Right hindlimb (tissue), 1 donor: Measurements from ENCODE around the gene HMGCS2.

Experiments used
- DNase-seq: peaks from one replicate; pipeline ENCODE4 v3.0.0-alpha.2; 2018

Gene HMGCS2

DNA sequence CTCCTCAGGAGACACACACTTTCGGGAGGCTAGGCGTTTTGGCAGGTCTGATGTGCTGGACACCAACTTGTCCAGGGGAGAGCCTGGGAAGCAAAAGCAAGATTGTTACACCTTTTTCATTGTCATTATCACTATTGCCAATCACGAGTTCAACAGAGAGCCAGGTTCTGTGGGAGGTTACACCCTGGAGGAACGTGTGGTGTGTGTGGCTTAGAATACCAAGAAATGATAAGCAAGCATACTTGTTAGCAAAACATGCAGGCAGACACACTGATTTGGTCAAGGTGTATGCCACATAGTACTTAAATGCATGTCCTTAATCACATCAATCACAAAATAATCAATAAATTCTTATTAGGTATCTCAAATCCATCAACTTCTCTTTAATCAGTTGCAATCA is 16.1 kb downstream of the HMGCS2 start:
- no peak for DNase-seq

DNA sequence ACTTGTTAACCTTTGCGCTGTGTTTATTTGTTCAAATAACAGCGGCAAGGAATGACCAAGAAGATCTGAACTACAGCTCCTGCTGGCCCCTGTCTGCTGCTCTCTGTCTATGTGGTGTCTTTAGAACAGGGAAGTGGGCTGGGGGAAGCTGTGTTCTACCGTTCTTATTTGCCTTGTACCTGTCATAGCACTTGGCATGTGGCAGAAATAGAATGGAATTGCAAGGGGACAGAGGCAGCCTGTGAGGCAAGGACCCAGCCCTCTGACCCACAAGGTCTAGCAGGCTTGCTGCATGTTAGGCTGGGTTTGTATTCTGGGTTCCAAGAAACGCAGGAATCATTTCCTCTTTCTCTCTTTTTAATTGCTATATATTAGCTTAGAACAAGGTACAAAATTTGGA is 20.7 kb downstream of the HMGCS2 start:
- no peak for DNase-seq

DNA sequence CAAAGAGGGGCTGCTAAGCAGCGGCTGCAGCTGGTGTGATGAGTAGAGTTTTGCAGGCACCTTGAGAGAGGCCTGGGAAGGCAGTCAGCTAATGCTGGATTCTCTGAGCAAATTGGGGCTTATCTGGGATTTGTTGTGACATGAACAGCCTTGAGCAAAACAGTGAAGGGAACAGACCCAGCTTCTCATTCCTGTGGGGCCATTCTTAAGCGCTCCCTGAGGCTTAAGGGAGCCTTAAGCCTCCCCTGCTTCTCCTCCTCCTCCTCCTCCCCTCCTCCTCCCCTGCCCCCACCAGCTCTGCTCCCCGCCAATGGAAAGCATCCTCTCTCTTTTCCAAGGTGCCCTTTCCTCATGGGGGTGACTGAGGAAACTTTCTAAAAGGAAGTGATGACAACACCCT is 21.3 kb downstream of the HMGCS2 start:
- DNase-seq, result no peak

DNA sequence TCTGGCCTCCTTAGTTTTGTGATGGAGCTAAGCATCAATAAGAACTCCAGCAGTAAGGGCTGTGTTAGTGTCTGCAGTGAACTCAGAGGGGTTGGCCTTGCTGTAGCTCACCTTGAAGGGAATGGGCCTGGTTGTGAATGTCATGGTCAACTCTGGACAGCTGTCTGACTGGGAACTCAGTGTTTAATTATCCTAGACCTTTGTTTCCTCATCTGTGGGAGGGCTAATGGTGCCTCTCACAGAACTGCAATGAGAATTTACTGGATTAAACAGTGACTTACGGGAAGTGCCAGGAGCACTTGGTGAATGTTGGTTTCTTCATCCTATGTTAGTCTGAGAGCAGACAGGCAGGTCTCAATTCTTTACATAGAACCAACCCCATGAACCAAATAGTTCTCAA is 23.7 kb downstream of the HMGCS2 start:
- no peak for DNase-seq

DNA sequence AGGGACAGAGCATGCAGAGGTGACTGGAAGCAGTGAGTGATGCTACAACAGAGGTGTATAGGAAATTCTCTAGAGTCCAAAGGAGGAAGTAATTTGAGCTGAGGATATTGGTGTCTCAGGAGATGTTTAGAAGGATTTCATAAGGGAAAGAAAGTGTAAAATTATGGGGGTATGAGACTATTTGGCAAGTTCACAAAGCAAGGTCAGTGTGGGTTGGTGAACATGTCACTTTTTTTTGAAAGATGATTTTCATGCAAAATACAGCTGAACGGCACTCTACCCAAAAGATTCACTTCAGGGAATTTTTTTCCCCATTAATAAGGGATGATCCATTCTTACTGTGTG is 24.1 kb downstream of the HMGCS2 start:
- DNase-seq, result no peak

DNA sequence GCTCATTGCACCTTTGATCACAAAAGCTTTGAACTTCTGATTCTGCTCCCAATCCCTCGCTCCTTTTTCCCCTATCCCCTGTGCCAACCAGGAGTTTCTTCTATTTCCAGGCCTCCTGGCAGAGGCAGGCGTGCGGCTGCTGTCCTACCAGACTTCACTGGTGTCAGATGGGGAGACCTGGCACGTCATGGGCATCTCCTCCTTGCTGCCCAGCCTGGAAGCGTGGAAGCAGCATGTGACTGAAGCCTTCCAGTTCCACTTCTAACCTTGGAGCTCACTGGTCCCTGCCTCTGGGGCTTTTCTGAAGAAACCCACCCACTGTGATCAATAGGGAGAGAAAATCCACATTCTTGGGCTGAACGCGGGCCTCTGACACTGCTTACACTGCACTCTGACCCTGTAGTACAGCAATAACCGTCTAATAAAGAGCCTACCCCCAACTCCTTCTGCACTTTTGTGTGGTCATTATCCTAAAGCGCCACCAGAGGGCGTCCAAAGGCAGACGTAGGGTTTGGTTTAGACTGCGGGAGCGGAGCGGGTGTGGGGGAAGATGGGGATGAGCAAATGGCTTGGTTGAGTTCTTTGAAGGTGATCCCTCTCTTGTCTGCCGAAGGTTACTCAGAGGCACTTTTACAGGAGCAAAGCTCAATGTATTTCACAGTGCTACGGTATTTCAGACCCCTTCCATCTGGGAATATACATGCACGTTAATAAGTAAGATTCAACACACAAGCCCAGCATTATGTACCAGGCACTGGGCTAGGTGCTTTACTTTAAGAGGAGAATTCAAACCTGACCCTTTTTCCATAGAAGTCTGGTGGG is 24.7 kb downstream of the HMGCS2 start:
- peak; percentile 72 for DNase-seq

DNA sequence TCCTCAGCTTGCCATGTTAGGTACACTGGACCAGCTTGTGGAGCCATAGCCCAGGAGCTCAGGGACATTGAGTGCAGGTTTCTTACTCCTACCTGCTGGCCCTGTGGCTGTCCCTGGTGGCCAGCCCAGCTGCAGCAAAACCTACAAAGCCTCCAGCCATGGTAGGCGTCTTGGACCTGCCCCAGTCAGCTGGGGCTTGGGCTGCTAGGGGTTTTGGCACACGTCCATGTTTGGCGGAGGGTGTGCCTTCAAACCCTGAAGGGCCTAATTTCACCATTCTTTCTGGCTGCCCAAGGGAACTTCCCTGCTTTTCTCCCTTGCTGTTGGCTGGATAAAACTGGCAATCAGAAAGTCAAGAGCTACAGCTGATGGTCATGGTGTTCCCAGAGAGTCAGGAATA is 25.4 kb downstream of the HMGCS2 start:
- no peak for DNase-seq

DNA sequence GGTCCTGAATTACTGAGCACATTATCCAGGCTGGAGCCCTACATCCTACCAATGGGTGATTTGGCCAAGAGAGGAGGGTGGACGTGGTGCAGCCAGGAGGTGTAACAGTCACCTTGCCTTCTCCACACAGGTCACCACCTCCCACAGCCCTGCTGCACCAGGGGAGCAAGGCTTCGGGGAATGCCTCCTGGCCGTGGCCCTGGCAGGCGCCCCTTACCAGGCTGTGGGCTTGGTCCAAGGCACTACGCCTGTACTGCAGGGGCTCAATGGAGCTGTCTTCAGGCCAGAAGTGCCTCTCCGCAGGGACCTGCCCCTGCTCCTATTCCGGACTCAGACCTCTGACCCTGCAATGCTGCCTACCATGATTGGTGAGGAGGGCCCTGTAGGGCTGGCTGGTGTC is 26.0 kb downstream of the HMGCS2 start:
- no peak for DNase-seq

DNA sequence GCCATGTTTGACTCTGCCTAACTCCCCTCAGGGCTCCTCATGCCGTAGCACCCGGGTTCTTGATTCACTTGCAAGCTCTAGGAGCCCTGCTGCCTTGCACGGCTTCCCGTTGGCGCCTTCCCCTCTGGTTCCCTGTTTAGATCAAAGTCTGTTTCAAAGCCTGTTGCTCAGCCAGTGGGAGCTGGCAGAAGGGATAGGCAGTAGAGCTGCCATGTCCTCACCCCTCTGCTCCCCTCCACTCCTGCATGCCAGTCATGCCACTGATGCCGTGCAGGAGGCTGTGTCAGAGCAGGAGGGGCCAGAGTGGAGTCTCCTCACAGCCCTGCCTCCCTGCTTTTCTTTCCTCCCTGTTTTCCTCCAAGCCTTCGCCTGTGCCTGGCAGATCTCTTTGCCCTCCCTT is 26.5 kb downstream of the HMGCS2 start:
- no peak for DNase-seq

DNA sequence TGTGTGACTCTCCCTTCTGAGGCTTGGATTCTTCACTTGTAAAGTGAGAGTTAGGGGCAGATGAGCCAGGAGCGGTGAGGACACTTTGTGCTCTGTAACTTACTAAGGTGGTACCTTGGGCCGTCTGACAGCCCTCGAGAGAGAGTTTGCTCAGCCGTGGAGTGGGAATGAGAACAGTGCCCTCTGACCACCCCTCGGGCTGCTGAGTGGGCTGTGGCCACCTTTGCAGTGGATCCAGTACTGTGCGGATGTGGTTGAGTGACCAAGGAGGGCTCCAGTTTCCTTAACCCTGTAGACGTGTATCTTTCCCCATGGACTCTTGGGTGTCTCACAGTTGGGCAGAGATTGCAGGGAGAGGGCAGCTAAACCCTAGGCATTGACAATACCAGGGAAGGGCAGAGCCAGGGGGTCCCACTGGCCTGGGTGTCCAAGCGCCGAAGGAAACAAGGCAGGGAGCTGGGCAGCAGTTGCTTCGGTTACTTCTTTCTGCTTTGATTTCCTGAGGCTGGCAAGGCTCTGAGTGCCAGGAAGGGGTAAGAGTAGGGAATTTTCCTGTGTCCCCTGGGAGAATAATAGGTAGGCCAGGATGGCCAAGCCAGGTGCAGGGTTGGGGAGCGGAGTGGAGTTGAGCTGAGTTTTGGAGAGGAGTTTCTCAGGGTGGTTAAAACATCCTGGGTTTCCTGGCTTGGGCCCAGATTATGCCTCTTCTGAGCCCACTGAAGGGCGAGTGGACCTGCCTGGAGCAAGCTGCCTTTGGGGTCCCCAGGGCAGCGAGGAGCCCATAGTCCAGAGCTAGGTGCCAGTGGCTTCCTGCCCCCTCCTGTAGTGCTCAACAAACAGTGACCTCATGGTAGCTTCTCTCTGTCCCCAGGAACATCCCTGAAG is 27.6 kb downstream of the HMGCS2 start:
- no peak for DNase-seq

DNA sequence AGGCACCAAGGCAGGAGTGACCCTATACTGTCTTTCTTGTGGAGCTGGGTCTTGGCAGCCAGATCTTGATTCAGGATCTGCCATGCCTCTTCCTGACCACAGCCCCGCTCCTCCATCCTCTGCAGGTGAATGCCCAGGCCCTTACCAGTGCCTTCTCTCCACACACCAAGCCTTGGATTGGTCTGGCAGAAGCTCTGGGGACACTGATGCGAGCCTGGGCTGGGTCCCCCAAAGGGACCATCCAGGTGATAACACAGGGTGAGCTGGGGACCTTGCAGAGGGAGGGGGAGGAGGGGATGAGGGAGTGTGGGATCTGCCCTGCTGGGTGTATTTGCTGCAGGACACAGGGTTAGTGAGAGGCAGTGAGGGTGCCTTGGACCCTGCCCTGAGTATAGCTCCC is 28.4 kb downstream of the HMGCS2 start:
- no peak for DNase-seq

DNA sequence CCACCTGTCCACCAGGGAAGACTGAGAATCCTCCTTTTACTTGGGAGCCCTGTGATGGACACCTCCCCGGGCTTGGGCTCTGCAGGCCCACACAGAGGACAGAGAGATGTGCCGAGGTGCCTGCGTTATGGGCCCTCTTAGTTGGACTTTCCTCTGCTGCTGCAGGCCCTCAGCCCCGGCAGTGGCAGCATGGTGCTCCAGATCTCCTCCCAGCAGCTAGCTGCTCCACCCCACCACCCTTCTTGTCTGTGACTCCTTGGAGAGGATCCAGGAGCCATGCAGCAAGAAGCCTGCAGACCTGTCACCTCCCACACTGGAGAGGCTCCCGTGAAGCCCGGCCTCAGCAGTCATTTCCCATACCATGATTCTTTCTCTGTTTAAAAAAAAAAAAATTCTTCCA is 29.6 kb downstream of the HMGCS2 start:
- no peak for DNase-seq

DNA sequence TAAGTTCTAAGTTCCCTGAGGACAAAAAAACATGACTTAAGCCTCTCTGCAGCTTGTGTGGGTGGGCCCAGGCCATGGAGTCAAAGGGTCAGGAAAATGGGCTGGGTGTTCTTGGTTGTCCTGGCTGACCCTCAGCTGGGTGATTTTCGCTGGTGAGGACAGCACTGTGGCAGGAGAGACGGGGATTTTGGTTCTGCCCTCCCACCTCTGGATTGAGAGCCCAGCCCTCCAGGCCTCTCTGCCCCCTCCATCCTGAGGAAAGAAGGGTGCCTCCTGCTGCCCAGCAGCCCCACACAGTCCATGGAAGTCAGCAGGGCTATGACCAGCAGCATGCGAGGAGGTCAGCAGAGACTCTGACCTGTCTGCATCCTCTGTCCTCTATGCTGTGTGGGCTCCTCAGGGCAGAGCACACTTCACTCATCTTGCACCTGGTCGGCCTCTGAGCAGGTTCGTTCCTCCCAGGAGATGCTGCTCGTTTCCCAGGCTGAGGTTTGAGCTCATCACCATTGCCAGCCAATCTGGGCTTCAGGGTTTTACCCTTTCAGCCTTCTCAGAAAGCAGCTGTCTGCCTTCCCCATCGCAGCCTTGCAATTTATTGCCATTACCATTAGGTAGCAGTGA is 30.5 kb downstream of the HMGCS2 start:
- no peak for DNase-seq

DNA sequence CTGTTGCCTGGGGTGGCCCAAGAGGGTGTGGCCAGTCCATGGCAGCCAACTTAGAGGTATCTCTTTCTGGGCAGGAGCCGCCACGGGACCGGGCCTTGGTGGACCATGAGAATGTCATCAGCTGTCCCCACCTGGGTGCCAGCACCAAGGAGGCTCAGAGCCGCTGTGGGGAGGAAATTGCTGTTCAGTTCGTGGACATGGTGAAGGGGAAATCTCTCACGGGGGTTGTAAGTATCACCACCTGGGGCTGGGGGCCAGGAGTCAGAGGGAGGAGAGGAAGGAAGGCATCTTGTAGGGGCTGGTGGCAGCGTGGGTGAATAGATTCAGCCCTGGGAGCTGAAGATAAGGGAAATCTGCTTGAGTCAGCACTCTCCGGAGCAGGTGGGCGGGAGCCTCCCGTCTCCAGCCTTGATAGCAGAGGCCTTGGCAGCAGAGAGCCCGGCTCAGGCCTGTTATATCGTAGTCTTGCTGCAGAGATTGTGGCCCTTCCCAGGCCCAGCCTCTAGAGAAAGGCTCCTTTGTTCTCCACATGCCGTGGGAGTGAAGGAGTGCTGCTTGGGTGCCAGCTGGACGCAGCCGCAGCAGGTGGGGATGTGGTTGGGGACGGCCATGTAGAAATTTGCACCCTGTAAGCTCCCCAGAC is 31.5 kb downstream of the HMGCS2 start:
- DNase-seq, result peak; percentile 53

DNA sequence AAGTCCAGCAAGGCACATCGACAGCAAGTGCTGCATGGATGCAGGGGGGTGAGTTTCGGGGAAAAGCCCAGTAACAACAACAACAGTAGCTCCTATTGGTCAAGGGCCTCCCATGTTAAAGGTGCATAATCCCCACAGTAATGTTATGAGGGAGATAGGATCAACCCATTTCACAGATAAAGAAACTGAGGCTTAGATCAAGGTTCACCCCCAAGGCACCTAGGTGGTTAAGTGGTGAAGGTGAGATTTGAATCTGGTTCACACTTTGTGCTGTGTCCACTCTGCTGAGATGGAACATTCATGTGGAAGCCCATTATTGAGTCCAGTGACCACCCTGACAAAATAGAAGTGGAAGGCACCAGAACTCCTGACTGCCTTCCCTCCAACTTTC is 32.1 kb downstream of the HMGCS2 start:
- DNase-seq, result no peak

DNA sequence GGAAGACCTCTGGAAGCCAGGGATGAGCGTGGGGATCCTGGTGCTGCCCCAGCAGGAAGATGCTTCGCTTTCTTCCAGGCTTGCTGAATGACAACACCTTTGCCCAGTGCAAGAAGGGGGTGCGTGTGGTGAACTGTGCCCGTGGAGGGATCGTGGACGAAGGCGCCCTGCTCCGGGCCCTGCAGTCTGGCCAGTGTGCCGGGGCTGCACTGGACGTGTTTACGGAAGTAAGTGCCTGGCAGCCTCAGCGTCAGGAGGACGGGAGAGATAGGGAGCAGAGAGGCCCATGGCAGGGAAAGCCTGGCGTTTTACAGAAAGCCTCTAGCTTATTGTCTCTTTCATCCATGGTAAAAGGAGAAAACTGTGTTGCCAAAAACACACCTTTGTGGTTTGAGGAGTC is 33.5 kb downstream of the HMGCS2 start:
- DNase-seq, result no peak

DNA sequence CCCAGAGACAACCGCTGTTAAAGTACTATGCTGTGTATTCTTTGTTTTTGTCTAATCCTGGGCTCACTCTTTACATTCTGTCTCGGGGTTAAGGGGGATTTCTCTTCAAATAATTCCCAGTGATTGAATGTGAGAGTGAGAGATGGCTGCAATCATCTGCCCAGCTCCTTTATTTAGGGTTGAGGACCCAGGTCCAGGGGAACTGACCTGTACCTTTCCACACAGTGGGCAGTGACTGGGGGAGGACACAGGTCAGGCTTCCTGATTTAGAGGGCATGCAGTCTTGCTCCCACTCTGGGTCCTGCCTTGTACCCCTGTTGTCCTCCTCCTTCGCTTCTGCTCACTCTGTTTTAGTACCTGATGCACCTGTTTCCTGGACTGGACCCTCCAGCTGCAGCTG is 35.0 kb downstream of the HMGCS2 start:
- DNase-seq, result no peak

DNA sequence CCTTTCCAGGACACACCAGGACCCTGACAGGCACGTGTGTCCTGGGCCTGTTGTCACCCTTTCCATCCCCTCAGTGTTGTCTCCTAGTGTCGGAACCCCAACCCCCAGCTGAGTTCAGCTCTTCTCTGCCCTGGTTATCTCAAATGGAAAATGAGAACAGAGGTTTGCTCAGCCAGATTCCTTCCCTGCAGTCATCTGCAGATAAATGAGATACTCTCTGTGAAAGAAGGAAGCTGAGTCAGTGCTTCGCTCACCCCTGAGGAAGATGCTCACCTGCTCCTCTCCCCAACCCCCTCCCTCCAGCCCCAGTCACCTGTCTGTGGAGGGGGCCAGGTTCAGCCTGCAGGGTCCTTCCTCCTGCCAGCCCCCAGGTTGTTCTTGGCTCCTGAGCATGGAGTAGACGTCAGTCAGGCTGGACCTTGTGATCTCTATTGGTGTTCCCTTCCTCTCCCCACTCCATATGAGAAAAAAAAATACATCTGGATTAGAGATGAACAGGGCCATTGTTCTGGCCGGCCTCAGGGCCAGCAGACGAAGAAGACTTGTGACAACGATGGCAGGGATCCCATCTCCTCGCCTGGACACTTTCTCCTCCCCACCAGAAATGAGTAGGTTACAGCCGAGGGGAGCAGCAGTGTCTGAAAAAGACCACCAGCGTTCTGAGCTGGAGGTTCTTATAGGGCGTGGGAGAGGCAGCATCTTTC is 36.1 kb downstream of the HMGCS2 start:
- DNase-seq, result no peak

DNA sequence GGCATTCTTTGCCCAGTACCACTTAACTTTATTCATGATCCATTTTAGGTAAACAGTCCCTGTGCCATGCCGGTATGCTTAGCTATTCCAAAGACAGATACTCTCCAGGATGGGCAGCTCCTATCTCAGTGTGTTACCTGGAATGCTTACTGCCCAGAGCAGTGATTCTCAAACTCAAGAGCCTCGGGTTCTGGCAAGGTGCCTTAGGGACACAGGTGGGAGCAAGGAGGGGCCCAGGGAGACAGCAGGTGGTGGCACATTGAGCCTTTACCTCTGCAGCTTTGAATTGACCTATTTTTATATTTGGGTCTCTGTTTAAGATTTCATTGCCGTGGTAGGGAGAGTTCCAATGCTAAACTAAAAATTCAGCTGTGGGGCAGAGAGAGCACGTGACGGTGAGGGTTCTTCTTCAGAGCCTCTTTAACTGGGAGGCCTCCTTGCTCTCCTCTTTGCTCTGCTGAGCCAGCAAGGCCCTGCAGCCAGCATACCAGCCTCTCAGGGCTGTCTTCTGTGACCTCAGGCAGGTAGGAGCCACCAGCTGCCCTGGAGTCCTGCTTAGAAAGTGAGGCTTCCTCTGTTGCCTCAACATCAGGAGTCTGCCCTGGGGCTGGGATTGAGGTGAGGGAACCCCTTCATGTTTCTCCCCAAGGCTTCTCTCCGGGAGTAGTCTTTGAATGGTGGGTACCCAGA is 36.8 kb downstream of the HMGCS2 start:
- no peak for DNase-seq

DNA sequence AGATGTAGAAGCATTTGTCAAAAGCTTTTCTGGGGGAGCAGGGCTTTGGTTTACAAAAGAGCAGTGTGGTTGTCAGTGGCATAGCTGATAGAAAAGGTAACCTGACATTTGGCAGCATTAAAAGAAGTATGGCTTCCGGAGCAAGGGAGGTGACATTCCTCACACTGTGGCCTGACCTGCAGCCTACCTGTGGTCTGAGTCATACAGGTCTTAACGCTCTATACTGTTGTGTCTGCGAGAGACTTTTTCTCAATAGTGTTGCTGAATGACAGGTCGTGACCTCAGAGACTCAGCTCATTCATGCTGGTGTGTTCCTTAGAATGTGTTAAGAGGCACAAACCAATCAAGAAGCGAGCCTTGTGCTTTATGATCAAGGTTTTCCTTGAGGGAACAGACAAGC is 37.6 kb downstream of the HMGCS2 start:
- DNase-seq, result no peak

DNA sequence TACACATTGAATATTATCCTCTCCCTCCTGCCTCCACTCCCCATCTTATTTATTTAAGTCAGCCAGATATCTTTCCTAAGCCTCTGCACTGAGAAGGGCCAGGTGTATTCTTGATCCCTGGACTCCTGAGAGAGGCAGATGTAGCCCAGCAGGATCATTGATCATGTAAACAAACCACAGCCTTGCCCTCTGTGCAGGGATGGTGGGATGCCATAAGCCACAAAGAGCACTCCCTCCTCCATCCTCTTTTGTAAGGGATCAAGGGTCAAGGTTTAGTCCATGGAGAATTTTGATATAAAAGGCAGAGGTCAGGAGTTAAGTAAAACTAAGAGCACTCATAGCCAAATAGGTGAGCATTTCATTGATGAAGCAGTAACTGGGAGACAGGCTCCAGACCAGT is 39.7 kb downstream of the HMGCS2 start:
- DNase-seq, result no peak

DNA sequence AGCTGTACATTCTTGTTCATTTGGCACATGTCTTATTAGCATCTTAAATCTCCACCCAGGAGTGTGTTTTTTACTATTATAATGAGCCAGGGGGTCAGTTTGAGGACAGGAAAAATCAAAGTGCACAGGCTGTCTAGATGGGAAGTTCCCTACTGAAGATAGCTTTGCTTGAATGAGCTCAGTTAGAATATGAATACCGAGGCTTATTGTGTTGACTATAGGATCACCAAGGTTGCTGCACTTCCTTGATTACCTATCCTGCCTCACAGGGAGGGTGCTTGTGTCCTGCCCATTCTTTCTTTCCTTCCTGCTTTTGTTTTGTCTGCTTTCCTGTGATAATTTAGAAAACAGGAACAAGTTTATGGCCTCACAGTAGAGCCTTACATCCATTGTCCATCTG is 40.7 kb downstream of the HMGCS2 start:
- no peak for DNase-seq
